HG02763 (cell line): ENCODE results near the gene FTO.

ENCODE experiments used
- ATAC-seq: cut with Tn5 transposase; IDR thresholded peaks from one replicate; pipeline ENCODE4 v1.9.1; 2021; ENCODE audit warnings: mild to moderate bottlenecking, moderate library complexity; ENCODE audit not compliant: unreplicated experiment

Gene FTO

GRCh38 chr16:53707671-53708070, 3.7 kb downstream of the FTO start:
- no peak for ATAC-seq

GRCh38 chr16:53708490-53708889, 4.5 kb downstream of the FTO start:
- no peak for ATAC-seq

GRCh38 chr16:53711390-53711789, 7.4 kb downstream of the FTO start:
- ATAC-seq = no peak

GRCh38 chr16:53712065-53712464, 8.1 kb downstream of the FTO start:
- no peak for ATAC-seq

- no peak for ATAC-seq
These were observed 9.6 kb downstream of the FTO start for GRCh38 chr16:53713403-53714204.

GRCh38 chr16:53714205-53715022, 10.5 kb downstream of the FTO start:
- ATAC-seq = no peak

- no peak for ATAC-seq
These were observed 11.0 kb downstream of the FTO start for GRCh38 chr16:53715023-53715384.

- ATAC-seq = no peak
These were observed 13.6 kb downstream of the FTO start for GRCh38 chr16:53717577-53717976.

- no peak for ATAC-seq
These were observed 17.1 kb downstream of the FTO start for GRCh38 chr16:53721017-53721416.

- no peak for ATAC-seq
These were observed 22.7 kb downstream of the FTO start for GRCh38 chr16:53726625-53727024.

- ATAC-seq = no peak
These were observed 26.7 kb downstream of the FTO start for GRCh38 chr16:53730693-53731092.

- ATAC-seq = no peak
These were observed 28.5 kb downstream of the FTO start for GRCh38 chr16:53732296-53732929.

GRCh38 chr16:53734908-53735307, 31.0 kb downstream of the FTO start:
- no peak for ATAC-seq

GRCh38 chr16:53736297-53736696, 32.3 kb downstream of the FTO start:
- ATAC-seq = no peak

GRCh38 chr16:53737552-53737951, 33.6 kb downstream of the FTO start:
- ATAC-seq = no peak

- no peak for ATAC-seq
These were observed 36.5 kb downstream of the FTO start for GRCh38 chr16:53740476-53740875.

GRCh38 chr16:53740933-53741531, 37.1 kb downstream of the FTO start:
- no peak for ATAC-seq

GRCh38 chr16:53741546-53741945, 37.6 kb downstream of the FTO start:
- ATAC-seq = no peak

- no peak for ATAC-seq
These were observed 39.2 kb downstream of the FTO start for GRCh38 chr16:53743149-53743566.

GRCh38 chr16:53744449-53744848, 40.5 kb downstream of the FTO start:
- ATAC-seq = no peak

GRCh38 chr16:53745086-53745485, 41.1 kb downstream of the FTO start:
- ATAC-seq = no peak
